ENCODE measurements around the gene SLC8A1. TPM values are rescaled to one million over a fixed set of nuclear protein-coding genes. Genes with fewer than 3 reads are reported as not detected.

Gene SLC8A1
- total and polyA plus RNA-seq, 10 of the 15 experiments (the other 5 are each of a cell fraction or from before 2014, with no cell fraction given) = under 0.01 to 1.2 (median 0.01) TPM; not detected in 3

DNA sequence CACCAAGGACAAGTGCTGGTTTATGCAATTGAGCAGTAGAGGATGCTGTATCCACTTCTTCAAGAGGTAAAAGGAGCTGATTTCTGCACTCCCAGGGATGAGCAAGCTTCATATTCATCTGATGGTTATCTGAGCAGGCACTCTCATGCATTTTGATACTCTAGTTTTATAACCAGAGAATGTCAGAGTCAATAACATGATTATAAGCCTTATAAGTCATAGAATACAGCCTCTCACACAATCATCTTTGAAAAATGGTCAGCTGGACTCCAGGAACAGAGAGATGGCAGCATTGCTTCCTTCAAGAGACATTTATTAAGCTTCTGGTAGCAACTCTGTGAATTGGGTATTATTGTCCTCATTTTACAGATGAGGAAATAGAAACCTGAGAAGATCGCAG is 167.1 kb downstream of the SLC8A1 start:
- H3K79me2 ChIP-seq (ENCODE audit: control insufficient read depth, insufficient read depth, low read length) = no peaks in the 10 kb centered on the region
- H4K20me1 ChIP-seq (ENCODE audit: control insufficient read depth, insufficient read depth) = no peaks in the 10 kb centered on the region
- no peak overlapping the region for H3K27ac ChIP-seq (ENCODE audit: control insufficient read depth, insufficient read depth)
- no peak for DNase-seq (ENCODE audit: low read depth, low spot score)
- peaks cover 3% of the 10 kb centered on the region; the same call in 1 of the 2 replicates for H3K4me1 ChIP-seq (ENCODE audit: control insufficient read depth, insufficient read depth, low read length)
- CTCF ChIA-PET = interaction anchor here (0.6 to 1.0 kb wide), 2 partner anchors 10 to 270 kb away, joined by 3 to 4 read pairs; no protein-coding TSS in a partner anchor
- POLR2A ChIA-PET = no interaction called here
- no peaks in the 10 kb centered on the region for H3K27me3 ChIP-seq (replicated peaks in 1 of 2; ENCODE audit: control insufficient read depth in 2 of 2, insufficient read depth in 2 of 2, low read length in 1 of 2)
- no TSS peak for BruUV-seq (replicated peaks)
- FAIRE-seq = no peak
- no peaks in the 10 kb centered on the region for H3K9me3 ChIP-seq (replicated peaks; ENCODE audit: control insufficient read depth, insufficient read depth, low read length)
- H3K4me2 ChIP-seq (ENCODE audit: control insufficient read depth, insufficient read depth) = no peak overlapping the region
- SMC1A ChIA-PET (ENCODE audit: uncharacterized antibody, unreplicated experiment) = no interaction called here
- no peak for ATAC-seq
- TF ChIP-seq TAF1 (IDR thresholded peaks at IDR 0.05; ENCODE audit: borderline replicate concordance, low read depth, low read length) (no peak), PML (IDR thresholded peaks at IDR 0.05; ENCODE audit: low read length) (no peak), STAT3 (IDR thresholded peaks at IDR 0.05; ENCODE audit: low read depth, low read length) (no peak), TCF12 (IDR thresholded peaks at IDR 0.05; ENCODE audit: low read depth, low read length) (no peak), ZNF207 (IDR thresholded peaks at IDR 0.05; ENCODE audit: borderline replicate concordance) (no peak), FOXK2 (IDR thresholded peaks at IDR 0.05) (no peak), NBN (IDR thresholded peaks at IDR 0.05) (no peak), NFYB (IDR thresholded peaks at IDR 0.05; ENCODE audit: insufficient read depth, low read depth, low read length) (no peak)
- TF ChIP-seq, protein P1, sequence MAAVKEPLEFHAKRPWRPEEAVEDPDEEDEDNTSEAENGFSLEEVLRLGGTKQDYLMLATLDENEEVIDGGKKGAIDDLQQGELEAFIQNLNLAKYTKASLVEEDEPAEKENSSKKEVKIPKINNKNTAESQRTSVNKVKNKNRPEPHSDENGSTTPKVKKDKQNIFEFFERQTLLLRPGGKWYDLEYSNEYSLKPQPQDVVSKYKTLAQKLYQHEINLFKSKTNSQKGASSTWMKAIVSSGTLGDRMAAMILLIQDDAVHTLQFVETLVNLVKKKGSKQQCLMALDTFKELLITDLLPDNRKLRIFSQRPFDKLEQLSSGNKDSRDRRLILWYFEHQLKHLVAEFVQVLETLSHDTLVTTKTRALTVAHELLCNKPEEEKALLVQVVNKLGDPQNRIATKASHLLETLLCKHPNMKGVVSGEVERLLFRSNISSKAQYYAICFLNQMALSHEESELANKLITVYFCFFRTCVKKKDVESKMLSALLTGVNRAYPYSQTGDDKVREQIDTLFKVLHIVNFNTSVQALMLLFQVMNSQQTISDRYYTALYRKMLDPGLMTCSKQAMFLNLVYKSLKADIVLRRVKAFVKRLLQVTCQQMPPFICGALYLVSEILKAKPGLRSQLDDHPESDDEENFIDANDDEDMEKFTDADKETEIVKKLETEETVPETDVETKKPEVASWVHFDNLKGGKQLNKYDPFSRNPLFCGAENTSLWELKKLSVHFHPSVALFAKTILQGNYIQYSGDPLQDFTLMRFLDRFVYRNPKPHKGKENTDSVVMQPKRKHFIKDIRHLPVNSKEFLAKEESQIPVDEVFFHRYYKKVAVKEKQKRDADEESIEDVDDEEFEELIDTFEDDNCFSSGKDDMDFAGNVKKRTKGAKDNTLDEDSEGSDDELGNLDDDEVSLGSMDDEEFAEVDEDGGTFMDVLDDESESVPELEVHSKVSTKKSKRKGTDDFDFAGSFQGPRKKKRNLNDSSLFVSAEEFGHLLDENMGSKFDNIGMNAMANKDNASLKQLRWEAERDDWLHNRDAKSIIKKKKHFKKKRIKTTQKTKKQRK (IDR thresholded peaks at IDR 0.05; ENCODE audit: low read depth, low read length) = no peak
- H3K9ac ChIP-seq (ENCODE audit: control insufficient read depth, insufficient read depth, low read length) = no peak overlapping the region
- in situ Hi-C loops (cut with MboI) = no loop called here
- no peak overlapping the region for H3K4me3 ChIP-seq
- intact Hi-C loops (cut with micrococcal nuclease; ENCODE audit: unreplicated experiment) = no loop called here
- no peaks in the 10 kb centered on the region for H3K36me3 ChIP-seq (ENCODE audit: control insufficient read depth in 2 of 2, insufficient read depth in 2 of 2, low read length in 1 of 2)
- RAD21 ChIA-PET (ENCODE audit: unreplicated experiment) = no interaction called here
- no peak overlapping the region for H2AFZ ChIP-seq (ENCODE audit: control insufficient read depth, low read depth, low read length)
- 41% methylated on average over 1 of the region's 1 CpG for WGBS (ENCODE audit: insufficient coverage, insufficient replicate concordance, low lambda C conversion rate, missing lambda C conversion rate)

Measured in GM12878 (cell line).